ENCODE measurements around the gene GNA15.

GRCh38 chr19:3120611-3121276, 15.1 kb upstream of the GNA15 start:
- no peak for TF ChIP-seq CTCF (IDR thresholded peaks at IDR 0.05; ENCODE audit: insufficient read depth, low read length)
- TF ChIP-seq, protein P1, sequence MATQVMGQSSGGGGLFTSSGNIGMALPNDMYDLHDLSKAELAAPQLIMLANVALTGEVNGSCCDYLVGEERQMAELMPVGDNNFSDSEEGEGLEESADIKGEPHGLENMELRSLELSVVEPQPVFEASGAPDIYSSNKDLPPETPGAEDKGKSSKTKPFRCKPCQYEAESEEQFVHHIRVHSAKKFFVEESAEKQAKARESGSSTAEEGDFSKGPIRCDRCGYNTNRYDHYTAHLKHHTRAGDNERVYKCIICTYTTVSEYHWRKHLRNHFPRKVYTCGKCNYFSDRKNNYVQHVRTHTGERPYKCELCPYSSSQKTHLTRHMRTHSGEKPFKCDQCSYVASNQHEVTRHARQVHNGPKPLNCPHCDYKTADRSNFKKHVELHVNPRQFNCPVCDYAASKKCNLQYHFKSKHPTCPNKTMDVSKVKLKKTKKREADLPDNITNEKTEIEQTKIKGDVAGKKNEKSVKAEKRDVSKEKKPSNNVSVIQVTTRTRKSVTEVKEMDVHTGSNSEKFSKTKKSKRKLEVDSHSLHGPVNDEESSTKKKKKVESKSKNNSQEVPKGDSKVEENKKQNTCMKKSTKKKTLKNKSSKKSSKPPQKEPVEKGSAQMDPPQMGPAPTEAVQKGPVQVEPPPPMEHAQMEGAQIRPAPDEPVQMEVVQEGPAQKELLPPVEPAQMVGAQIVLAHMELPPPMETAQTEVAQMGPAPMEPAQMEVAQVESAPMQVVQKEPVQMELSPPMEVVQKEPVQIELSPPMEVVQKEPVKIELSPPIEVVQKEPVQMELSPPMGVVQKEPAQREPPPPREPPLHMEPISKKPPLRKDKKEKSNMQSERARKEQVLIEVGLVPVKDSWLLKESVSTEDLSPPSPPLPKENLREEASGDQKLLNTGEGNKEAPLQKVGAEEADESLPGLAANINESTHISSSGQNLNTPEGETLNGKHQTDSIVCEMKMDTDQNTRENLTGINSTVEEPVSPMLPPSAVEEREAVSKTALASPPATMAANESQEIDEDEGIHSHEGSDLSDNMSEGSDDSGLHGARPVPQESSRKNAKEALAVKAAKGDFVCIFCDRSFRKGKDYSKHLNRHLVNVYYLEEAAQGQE (IDR thresholded peaks at IDR 0.05; ENCODE audit: insufficient replicate concordance, low read depth) = no peak

All from HL-60 (cell line).